ENCODE results near the gene PIH1D1. TPM values are rescaled to one million over a fixed set of nuclear protein-coding genes. Genes with fewer than 3 reads are reported as not detected.

The PIH1D1 gene
- total and polyA plus RNA-seq, 2 of the 8 experiments (the other 6 are each of a cell fraction or from before 2014, with no cell fraction given): 146 to 195 TPM

GRCh38 chr19:49451430-49452181 is at the start of gene PIH1D1 (continued):
- TF ChIP-seq TBP (IDR thresholded peaks at IDR 0.05; ENCODE audit: low read depth, low read length) (peak; percentile 60), JUN (IDR thresholded peaks at IDR 0.05; ENCODE audit: low read depth, low read length) (no peak), CHD2 (IDR thresholded peaks at IDR 0.05; ENCODE audit: low read length) (peak; percentile 95), BRCA1 (IDR thresholded peaks at IDR 0.05; ENCODE audit: low read depth, low read length) (peak; percentile 78), USF2 (IDR thresholded peaks at IDR 0.05; ENCODE audit: low read length) (no peak), BCL11A (IDR thresholded peaks at IDR 0.05; ENCODE audit: low read depth in 2 of 2, low read length in 2 of 2) (no peak), MAFK (IDR thresholded peaks at IDR 0.05; ENCODE audit: low read depth, low read length) (no peak)

Data from H1 (cell line).